Panc1 (cell line): ENCODE results near the gene TSNAX. TPM values are rescaled to one million over a fixed set of nuclear protein-coding genes. Genes with fewer than 3 reads are reported as not detected.

Experiments used
- ATAC-seq: fragments of 200-7000 bp; cut with Tn5 transposase; 2 replicates; pipeline ENCODE4 v1.9.1; 2020; ENCODE audit warnings: mild to moderate bottlenecking, moderate library complexity
- BruUV-seq: library from RNA; stranded (reverse); fragments of 400-500 nt; replicated peaks from 2 replicates; lab custom pipeline; 2021; lab: Mats Ljungman, UMichigan
- CTCF ChIA-PET: fragments of 300-600 bp; sonication (Branson Sonifier 250); formaldehyde crosslinking; loops from one replicate; lab custom pipeline; 2022; ENCODE audit warnings: antibody characterized with exemption; lab: Charles Lee
- POLR2A ChIA-PET: fragments of 300-600 bp; sonication (Branson Sonifier 250); formaldehyde crosslinking; loops from one replicate; lab custom pipeline; 2022; ENCODE audit warnings: antibody characterized with exemption; lab: Charles Lee
- DNase-seq: peaks from one replicate; pipeline ENCODE4 v3.0.0-alpha.2; 2010; ENCODE audit warnings: low read depth, low spot score
- H3K27ac ChIP-seq: 2 replicates; pipeline ENCODE4 v1.5.1; 2011; ENCODE audit warnings: mild to moderate bottlenecking, low read length, inconsistent platforms
- H3K27me3 ChIP-seq: fragments of 200-500 bp; sonication (Bioruptor generic); 2 replicates; pipeline ENCODE4 v1.6.0; 2014; ENCODE audit warnings: low read length, inconsistent platforms; ENCODE audit not compliant: control insufficient read depth, insufficient read depth
- H3K36me3 ChIP-seq: fragments of 200-500 bp; sonication (Bioruptor generic); 2 replicates; pipeline ENCODE4 v1.5.1; 2014; ENCODE audit warnings: inconsistent platforms, mild to moderate bottlenecking, low read length, moderate library complexity; ENCODE audit not compliant: control insufficient read depth, insufficient read depth
- H3K4me1 ChIP-seq: 2 replicates; pipeline ENCODE4 v1.5.1; 2011; ENCODE audit warnings: inconsistent platforms, mild to moderate bottlenecking, low read length, moderate library complexity; ENCODE audit not compliant: control insufficient read depth, insufficient read depth
- H3K4me3 ChIP-seq, 2 experiments: 2 replicates each; pipeline ENCODE4 v1.5.1; 2011 to 2012; ENCODE audit warnings: low read depth in 2 of 2, low read length in 2 of 2, mild to moderate bottlenecking in 2 of 2, inconsistent platforms in 1 of 2, moderate library complexity in 1 of 2
- H3K9me3 ChIP-seq: fragments of 200-500 bp; sonication (Bioruptor generic); 2 replicates; pipeline ENCODE4 v1.5.1; 2014; ENCODE audit warnings: low read depth, mild to moderate bottlenecking, inconsistent platforms, low read length, moderate library complexity; ENCODE audit not compliant: control insufficient read depth, insufficient read depth
- POLR2AphosphoS5 ChIP-seq: IDR thresholded peaks from 2 replicates; pipeline ENCODE4 v1.6.1; 2012; ENCODE audit warnings: mild to moderate bottlenecking, low read depth, low read length, moderate library complexity
- SIN3A ChIP-seq: IDR thresholded peaks from 2 replicates; pipeline ENCODE4 v1.6.1; 2012; ENCODE audit warnings: low read depth, mild to moderate bottlenecking, low read length, moderate library complexity, borderline replicate concordance; ENCODE audit not compliant: insufficient read depth
- TCF7L2 ChIP-seq: IDR thresholded peaks from 2 replicates; pipeline ENCODE4 v1.6.1; 2011; ENCODE audit warnings: mild to moderate bottlenecking, low read depth, low read length, inconsistent platforms
- in situ Hi-C: cut with HindIII; loops from 2 replicates; pipeline ENCODE4 v1.10.0; 2016; ENCODE audit warnings: low sequenced_read_pairs, low pct_unique_long_range_greater_than_20kb
- intact Hi-C: fragments of 100-400 bp; cut with micrococcal nuclease; formaldehyde crosslinking; loops from one replicate; pipeline ENCODE4 v1.10.0; 2022; ENCODE audit not compliant: unreplicated experiment
- total RNA-seq: library from RNA; stranded (reverse); gene quantifications from one replicate; pipeline ENCODE4 v1.2.1, GENCODE V29; 2021; ENCODE audit not compliant: unreplicated experiment
- TF ChIP-seq, protein P1 (sequence below): fragments of 450-650 bp; IDR thresholded peaks from 2 replicates; pipeline ENCODE4 v1.5.1; 2017; ENCODE audit warnings: mild to moderate bottlenecking
- TF ChIP-seq, protein P2 (sequence below), 2 experiments: IDR thresholded peaks; 2 replicates each; pipeline ENCODE4 v1.6.1; 2011 to 2012; ENCODE audit warnings: low read depth in 2 of 2, control low read depth in 1 of 2, low read length in 1 of 2, mild to moderate bottlenecking in 1 of 2, moderate library complexity in 1 of 2; ENCODE audit not compliant: insufficient read depth in 1 of 2

The TSNAX gene
- total RNA-seq, 1 experiment from 2014 or later: 40.0 TPM

DNA sequence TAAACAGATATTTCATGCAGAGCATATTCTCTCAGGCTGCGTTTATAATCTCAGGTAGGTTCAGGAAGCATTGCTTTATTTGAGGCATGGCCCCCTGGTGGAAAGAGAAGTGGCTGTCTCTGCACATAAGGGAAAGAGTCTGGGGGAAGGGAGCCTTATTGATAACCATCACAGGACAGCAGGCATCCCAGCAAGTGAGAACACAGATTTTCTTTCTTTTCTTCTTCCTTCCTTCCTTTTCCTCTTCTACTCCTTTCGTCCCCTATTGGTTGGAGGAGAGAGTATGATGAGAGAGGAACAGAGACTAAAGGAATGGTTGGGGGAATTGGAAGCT is 21.9 kb downstream of the TSNAX start:
- CTCF ChIA-PET: no interaction called here

DNA sequence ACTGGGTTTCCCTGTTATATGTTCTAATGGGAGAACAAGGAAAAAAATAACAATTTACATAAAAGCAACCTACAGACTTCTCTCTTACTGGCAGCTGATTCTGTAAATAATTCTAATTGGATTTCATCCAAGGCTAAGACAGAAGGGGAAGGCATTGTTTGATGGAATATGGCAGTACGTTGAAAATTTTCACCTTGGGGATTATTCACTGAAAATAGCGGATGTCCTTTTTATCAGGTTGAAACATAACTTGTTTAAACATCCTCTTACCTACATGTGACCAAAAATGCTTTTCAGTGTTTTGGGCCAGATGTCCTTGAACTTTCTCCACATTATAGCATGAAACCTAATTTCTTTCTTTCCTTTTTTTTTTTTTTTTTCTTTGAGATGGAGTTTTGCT is 24.9 kb downstream of the TSNAX start:
- in situ Hi-C loops: no loop called here

More for the DNA sequence above, 21.9 kb downstream of the TSNAX start:
- DNase-seq (no peak), ATAC-seq (0 out of 2 replicates have a peak, but pooled peaks have one; percentile 48)
- intact Hi-C loops: no loop called here
- POLR2A ChIA-PET: no interaction called here
- Histone ChIP-seq H3K4me3 (no peak overlapping the region), H3K27ac (no peak overlapping the region), H3K27me3 (no peaks in the 10 kb centered on the region), H3K9me3 (no peaks in the 10 kb centered on the region), H3K36me3 (peaks cover 3% of the 10 kb centered on the region; the same call in 1 of the 2 replicates), H3K4me1 (no peaks in the 10 kb centered on the region)
- no peak for TF ChIP-seq POLR2AphosphoS5
- TF ChIP-seq, protein P1, sequence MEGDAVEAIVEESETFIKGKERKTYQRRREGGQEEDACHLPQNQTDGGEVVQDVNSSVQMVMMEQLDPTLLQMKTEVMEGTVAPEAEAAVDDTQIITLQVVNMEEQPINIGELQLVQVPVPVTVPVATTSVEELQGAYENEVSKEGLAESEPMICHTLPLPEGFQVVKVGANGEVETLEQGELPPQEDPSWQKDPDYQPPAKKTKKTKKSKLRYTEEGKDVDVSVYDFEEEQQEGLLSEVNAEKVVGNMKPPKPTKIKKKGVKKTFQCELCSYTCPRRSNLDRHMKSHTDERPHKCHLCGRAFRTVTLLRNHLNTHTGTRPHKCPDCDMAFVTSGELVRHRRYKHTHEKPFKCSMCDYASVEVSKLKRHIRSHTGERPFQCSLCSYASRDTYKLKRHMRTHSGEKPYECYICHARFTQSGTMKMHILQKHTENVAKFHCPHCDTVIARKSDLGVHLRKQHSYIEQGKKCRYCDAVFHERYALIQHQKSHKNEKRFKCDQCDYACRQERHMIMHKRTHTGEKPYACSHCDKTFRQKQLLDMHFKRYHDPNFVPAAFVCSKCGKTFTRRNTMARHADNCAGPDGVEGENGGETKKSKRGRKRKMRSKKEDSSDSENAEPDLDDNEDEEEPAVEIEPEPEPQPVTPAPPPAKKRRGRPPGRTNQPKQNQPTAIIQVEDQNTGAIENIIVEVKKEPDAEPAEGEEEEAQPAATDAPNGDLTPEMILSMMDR: peak; percentile 58
- BruUV-seq: no TSS peak
- in situ Hi-C loops: no loop called here

More for the DNA sequence above, 24.9 kb downstream of the TSNAX start:
- Histone ChIP-seq H3K27ac (no peak overlapping the region), H3K4me3 (no peak overlapping the region), H3K4me1 (no peaks in the 10 kb centered on the region), H3K9me3 (no peaks in the 10 kb centered on the region), H3K27me3 (no peaks in the 10 kb centered on the region), H3K36me3 (no peaks in the 10 kb centered on the region)
- ChIA-PET CTCF (no interaction called here), POLR2A (interaction anchor here (0.7 kb wide), 1 partner anchor 17 kb away, joined by 12 read pairs; no protein-coding TSS in a partner anchor)
- ATAC-seq (no peak), DNase-seq (no peak)
- intact Hi-C loops: no loop called here
- no TSS peak for BruUV-seq
- TF ChIP-seq, protein P2, sequence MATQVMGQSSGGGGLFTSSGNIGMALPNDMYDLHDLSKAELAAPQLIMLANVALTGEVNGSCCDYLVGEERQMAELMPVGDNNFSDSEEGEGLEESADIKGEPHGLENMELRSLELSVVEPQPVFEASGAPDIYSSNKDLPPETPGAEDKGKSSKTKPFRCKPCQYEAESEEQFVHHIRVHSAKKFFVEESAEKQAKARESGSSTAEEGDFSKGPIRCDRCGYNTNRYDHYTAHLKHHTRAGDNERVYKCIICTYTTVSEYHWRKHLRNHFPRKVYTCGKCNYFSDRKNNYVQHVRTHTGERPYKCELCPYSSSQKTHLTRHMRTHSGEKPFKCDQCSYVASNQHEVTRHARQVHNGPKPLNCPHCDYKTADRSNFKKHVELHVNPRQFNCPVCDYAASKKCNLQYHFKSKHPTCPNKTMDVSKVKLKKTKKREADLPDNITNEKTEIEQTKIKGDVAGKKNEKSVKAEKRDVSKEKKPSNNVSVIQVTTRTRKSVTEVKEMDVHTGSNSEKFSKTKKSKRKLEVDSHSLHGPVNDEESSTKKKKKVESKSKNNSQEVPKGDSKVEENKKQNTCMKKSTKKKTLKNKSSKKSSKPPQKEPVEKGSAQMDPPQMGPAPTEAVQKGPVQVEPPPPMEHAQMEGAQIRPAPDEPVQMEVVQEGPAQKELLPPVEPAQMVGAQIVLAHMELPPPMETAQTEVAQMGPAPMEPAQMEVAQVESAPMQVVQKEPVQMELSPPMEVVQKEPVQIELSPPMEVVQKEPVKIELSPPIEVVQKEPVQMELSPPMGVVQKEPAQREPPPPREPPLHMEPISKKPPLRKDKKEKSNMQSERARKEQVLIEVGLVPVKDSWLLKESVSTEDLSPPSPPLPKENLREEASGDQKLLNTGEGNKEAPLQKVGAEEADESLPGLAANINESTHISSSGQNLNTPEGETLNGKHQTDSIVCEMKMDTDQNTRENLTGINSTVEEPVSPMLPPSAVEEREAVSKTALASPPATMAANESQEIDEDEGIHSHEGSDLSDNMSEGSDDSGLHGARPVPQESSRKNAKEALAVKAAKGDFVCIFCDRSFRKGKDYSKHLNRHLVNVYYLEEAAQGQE (IDR thresholded peaks at IDR 0.05; ENCODE audit: insufficient read depth in 1 of 2, low read depth in 2 of 2, low read length in 1 of 2): no peak
- TF ChIP-seq TCF7L2: no peak
- TF ChIP-seq, protein P1: no peak
- no peak for TF ChIP-seq SIN3A
- TF ChIP-seq POLR2AphosphoS5: no peak
